ENCODE measurements around the gene INS. TPM values are rescaled to one million over a fixed set of nuclear protein-coding genes. Genes with fewer than 3 reads are reported as not detected.

INS gene
- total RNA-seq, 6 experiments from 2014 or later: not detected

- Mint-ChIP-seq H3K9me3 (peaks cover 7% of the 10 kb centered on the region), H3K4me1 (ENCODE audit: low read depth) (peaks cover 10% of the 10 kb centered on the region), H3K27me3 (ENCODE audit: insufficient read depth) (peaks cover 14% of the 10 kb centered on the region), H3K27ac (no peak overlapping the region), H3K36me3 (ENCODE audit: low read depth) (peaks cover 4% of the 10 kb centered on the region), H3K4me3 (no peak overlapping the region)
- TF ChIP-seq, protein P1, sequence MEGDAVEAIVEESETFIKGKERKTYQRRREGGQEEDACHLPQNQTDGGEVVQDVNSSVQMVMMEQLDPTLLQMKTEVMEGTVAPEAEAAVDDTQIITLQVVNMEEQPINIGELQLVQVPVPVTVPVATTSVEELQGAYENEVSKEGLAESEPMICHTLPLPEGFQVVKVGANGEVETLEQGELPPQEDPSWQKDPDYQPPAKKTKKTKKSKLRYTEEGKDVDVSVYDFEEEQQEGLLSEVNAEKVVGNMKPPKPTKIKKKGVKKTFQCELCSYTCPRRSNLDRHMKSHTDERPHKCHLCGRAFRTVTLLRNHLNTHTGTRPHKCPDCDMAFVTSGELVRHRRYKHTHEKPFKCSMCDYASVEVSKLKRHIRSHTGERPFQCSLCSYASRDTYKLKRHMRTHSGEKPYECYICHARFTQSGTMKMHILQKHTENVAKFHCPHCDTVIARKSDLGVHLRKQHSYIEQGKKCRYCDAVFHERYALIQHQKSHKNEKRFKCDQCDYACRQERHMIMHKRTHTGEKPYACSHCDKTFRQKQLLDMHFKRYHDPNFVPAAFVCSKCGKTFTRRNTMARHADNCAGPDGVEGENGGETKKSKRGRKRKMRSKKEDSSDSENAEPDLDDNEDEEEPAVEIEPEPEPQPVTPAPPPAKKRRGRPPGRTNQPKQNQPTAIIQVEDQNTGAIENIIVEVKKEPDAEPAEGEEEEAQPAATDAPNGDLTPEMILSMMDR (IDR thresholded peaks at IDR 0.05): no peak
- DNase-seq: peak; percentile 35
These were observed 38.6 kb downstream of the INS start for GRCh38 chr11:2122222-2122906.

DNA sequence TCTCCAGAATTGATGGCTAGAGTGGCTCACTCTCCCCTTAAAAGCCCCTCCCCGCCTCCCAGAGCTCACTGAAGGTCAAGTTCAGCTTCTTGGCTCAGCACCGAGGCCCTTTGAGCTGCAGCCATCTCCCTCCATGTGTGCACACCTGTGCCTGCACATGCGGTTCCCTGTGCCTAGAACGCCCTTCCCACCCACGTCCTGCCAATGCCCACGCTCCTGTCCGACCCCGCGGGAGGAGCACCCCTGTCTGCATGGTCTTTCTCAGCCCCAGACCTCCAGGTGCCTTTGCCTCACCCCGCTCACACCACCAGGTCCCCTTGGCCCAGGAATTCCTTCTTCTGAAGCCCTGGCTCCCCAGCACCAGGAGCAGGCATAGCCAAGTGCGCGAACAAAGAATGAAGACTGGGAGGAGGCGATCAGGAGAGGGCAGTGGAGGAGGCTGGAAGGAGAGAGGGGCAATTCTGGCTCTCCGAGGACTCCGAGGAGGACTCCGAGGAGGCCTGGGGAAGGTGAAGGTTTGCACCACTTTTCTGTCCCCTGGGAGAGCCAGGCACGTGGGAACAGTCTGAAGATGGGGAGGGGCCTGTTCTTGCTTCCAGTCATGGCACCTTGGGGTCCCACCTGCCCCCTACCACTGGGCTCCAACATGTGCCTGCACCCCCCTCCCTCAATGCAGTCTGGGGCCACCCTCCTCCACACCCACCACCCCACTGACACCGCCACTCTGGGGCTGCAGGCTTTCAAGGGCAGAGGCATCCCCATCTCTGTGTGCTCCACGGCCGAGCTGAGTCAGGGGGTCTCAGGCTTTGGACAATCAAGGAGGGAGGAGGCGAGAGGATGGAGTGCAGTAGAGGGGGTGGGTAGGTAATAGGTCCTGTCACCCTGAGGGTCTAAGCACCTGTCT, 39.5 kb downstream of the INS start:
- Mint-ChIP-seq H3K4me1 (ENCODE audit: low read depth) (peaks cover 10% of the 10 kb centered on the region), H3K4me3 (no peak overlapping the region), H3K27ac (no peak overlapping the region), H3K9me3 (peaks cover 16% of the 10 kb centered on the region), H3K27me3 (ENCODE audit: insufficient read depth) (peaks cover 23% of the 10 kb centered on the region), H3K36me3 (ENCODE audit: low read depth) (peaks cover 9% of the 10 kb centered on the region)
- no peak for DNase-seq
- TF ChIP-seq, protein P1 (IDR thresholded peaks at IDR 0.05): no peak

DNA sequence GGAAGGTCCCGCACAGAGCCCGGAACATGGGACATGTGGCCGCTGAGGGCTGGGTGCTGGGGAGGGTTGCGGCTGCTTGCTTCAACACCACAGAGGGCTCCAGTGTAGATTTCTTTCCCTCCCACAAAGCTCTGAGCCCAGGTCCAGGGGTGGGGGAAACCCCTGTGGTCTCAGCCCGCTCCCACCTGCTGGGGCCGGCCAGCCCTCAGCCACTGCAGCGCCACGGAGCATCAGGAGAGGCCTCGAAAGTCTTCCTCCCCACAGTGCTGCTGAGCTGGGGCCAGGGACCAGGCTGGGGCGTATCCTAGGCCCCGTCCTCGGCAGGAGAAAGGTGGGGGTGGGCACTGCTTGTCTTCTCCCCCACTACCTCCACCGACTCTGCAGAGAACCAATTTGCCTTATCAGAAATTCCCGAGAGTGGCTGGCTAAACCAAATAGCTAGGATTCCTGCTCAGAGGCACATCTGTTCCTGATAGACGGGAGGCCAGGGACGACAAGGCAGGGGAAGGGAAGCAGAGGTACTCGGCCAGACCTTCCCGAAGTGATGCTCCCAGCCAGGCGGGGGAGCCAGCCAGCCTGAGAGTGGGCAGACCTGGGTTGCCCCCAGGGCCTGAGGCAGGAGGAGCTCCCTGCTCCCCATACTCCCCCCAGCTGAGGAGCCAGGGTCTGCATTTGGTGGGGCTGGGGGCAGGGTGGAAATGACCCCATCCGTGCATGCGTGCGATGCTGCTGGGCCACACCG, 40.5 kb downstream of the INS start:
- peaks cover 29% of the 10 kb centered on the region for H3K27me3 Mint-ChIP-seq (ENCODE audit: insufficient read depth)
- peaks cover 10% of the 10 kb centered on the region for H3K4me1 Mint-ChIP-seq (ENCODE audit: low read depth)
- TF ChIP-seq, protein P1 (IDR thresholded peaks at IDR 0.05): no peak
- H3K27ac Mint-ChIP-seq: no peak overlapping the region
- DNase-seq: no peak
- H3K36me3 Mint-ChIP-seq (ENCODE audit: low read depth): peaks cover 14% of the 10 kb centered on the region
- H3K9me3 Mint-ChIP-seq: peaks cover 25% of the 10 kb centered on the region
- H3K4me3 Mint-ChIP-seq: no peak overlapping the region

- no peak overlapping the region for H3K27ac Mint-ChIP-seq
- peaks cover 25% of the 10 kb centered on the region for H3K9me3 Mint-ChIP-seq
- H3K4me1 Mint-ChIP-seq (ENCODE audit: low read depth): peaks cover 10% of the 10 kb centered on the region
- no peak overlapping the region for H3K4me3 Mint-ChIP-seq
- no peak for DNase-seq
- peaks cover 31% of the 10 kb centered on the region for H3K27me3 Mint-ChIP-seq (ENCODE audit: insufficient read depth)
- peaks cover 14% of the 10 kb centered on the region for H3K36me3 Mint-ChIP-seq (ENCODE audit: low read depth)
- TF ChIP-seq, protein P1 (IDR thresholded peaks at IDR 0.05): no peak
These were observed 42.3 kb downstream of the INS start for GRCh38 chr11:2118677-2119076.

- Mint-ChIP-seq H3K27ac (no peak overlapping the region), H3K9me3 (peaks cover 25% of the 10 kb centered on the region), H3K4me1 (ENCODE audit: low read depth) (peaks cover 10% of the 10 kb centered on the region), H3K36me3 (ENCODE audit: low read depth) (peaks cover 14% of the 10 kb centered on the region), H3K4me3 (no peak overlapping the region), H3K27me3 (ENCODE audit: insufficient read depth) (peaks cover 30% of the 10 kb centered on the region)
- TF ChIP-seq, protein P1 (IDR thresholded peaks at IDR 0.05): no peak
- DNase-seq: no peak
These were observed 44.3 kb downstream of the INS start for GRCh38 chr11:2116680-2117079.

Measured in HFFc6 (cell line).